Endodermal cell (in vitro differentiated cells): Measurements from ENCODE around the gene MR1. TPM values are rescaled to one million over a fixed set of nuclear protein-coding genes. Genes with fewer than 3 reads are reported as not detected.

Experiments used
- DNase-seq: peaks from one replicate; pipeline ENCODE4 v3.0.0-alpha.2; 2017
- H3K27ac ChIP-seq: 2 replicates; pipeline ENCODE4 v1.5.1; 2013; ENCODE audit warnings: mild to moderate bottlenecking, low read depth, low read length, moderate library complexity
- H3K27me3 ChIP-seq: 2 replicates; pipeline ENCODE4 v1.6.1; 2013; ENCODE audit warnings: mild to moderate bottlenecking, low read length, moderate library complexity; ENCODE audit not compliant: insufficient read depth, control insufficient read depth, poor library complexity, severe bottlenecking
- H3K36me3 ChIP-seq: 2 replicates; pipeline ENCODE4 v1.7.0; 2013; ENCODE audit warnings: mild to moderate bottlenecking, low read length, moderate library complexity; ENCODE audit not compliant: control insufficient read depth, insufficient read depth
- H3K4me1 ChIP-seq: one replicate; pipeline ENCODE4 v1.7.0; 2013; ENCODE audit warnings: low read length; ENCODE audit not compliant: control insufficient read depth, insufficient read depth
- H3K4me3 ChIP-seq: 2 replicates; pipeline ENCODE4 v1.5.1; 2013; ENCODE audit warnings: mild to moderate bottlenecking, low read length, moderate library complexity
- H3K9ac ChIP-seq: 2 replicates; pipeline ENCODE4 v1.6.1; 2013; ENCODE audit warnings: mild to moderate bottlenecking, low read length, moderate library complexity; ENCODE audit not compliant: poor library complexity, severe bottlenecking; ENCODE audit errors: extremely low read depth
- H3K9me3 ChIP-seq: 2 replicates; pipeline ENCODE4 v1.6.1; 2013; ENCODE audit warnings: mild to moderate bottlenecking, low read length, moderate library complexity; ENCODE audit not compliant: control insufficient read depth
- H3K27ac Mint-ChIP-seq: 2 replicates; pipeline ENCODE4 v1.8.0; 2020; ENCODE audit warnings: mixed read lengths
- H3K27me3 Mint-ChIP-seq: 2 replicates; pipeline ENCODE4 v1.8.0; 2021; ENCODE audit warnings: mild to moderate bottlenecking, mixed read lengths; ENCODE audit not compliant: insufficient read depth
- H3K36me3 Mint-ChIP-seq: 2 replicates; pipeline ENCODE4 v1.8.0; 2020; ENCODE audit warnings: low read depth, mixed read lengths
- H3K4me1 Mint-ChIP-seq: 2 replicates; pipeline ENCODE4 v1.8.0; 2020; ENCODE audit warnings: mixed read lengths
- H3K4me3 Mint-ChIP-seq: 2 replicates; pipeline ENCODE4 v1.8.0; 2020; ENCODE audit warnings: mild to moderate bottlenecking, moderate library complexity, mixed read lengths
- H3K9me3 Mint-ChIP-seq: 2 replicates; pipeline ENCODE4 v1.8.0; 2020; ENCODE audit warnings: mild to moderate bottlenecking, mixed read lengths
- WGBS, 2 experiments: methylation state at CpG; one replicate each; pipeline versions ENCODE4 v1.1.5 to v1.1.7; 2013; ENCODE audit warnings: missing lambda C conversion rate in 2 of 2, mixed read lengths in 1 of 2; ENCODE audit not compliant: insufficient coverage in 1 of 2, insufficient read length in 1 of 2; 5-methylcytosine and 5-hydroxymethylcytosine counted together
- total RNA-seq, 2 donors: library from RNA; stranded (reverse); fragmentation: NEBNext Ultra II Directional in 1 of 2; extraction: Animal tissue kit (Norgen Biotek cat#: 25700) in 1 of 2; gene quantifications; 2 replicates in 1 of 2; 3 replicates in 1 of 2; pipeline ENCODE4 v1.2.1, GENCODE V29; 2021
- TF ChIP-seq, protein P1 (sequence below): fragments of 200-600 bp; sonication (generic); conservative IDR thresholded peaks from 2 replicates; pipeline ENCODE4 v1.5.0; 2021; ENCODE audit warnings: antibody characterized with exemption, mild to moderate bottlenecking

MR1 gene
- total RNA-seq, 2 donors from 2014 or later, result 0.22 to 0.35 TPM

DNA sequence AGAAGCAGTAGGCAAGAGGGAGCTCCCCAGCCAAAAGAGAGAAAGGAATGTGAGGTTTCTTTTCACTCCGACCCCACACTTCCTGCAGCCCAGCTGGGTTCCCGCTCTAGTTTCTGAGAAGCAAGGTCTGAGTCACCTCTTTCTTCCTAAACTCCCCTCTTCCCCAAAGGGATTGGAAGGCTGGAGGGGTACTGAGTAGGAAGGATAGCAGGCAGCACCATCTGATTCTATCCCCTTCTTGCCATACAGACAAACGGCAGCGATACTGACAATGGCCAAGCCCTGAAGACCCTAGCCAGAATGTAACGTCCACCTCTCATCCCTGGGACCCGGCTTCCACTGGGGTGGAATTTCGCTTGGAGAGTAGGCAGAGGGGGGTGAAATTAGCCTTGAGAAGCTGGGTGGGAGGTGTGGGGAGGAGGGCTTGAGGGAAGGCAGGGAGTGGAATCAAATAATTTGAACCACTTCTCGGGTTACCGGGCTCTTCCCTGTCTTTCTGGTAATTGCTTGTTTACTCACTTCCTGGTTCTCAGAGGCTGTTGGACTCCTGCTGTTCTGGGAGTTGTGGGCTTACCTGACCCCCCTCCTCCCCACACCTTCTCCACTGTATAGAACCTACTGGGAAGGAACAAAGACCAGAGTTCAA, 67.9 kb downstream of the MR1 start:
- Histone ChIP-seq H3K36me3 (no peaks in the 10 kb centered on the region), H3K27me3 (peaks cover 10% of the 10 kb centered on the region), H3K9ac (peak overlapping the region; percentile 54), H3K9me3 (no peaks in the 10 kb centered on the region), H3K27ac (peak overlapping the region; percentile 74), H3K4me1 (peaks cover 24% of the 10 kb centered on the region), H3K4me3 (peak overlapping the region; percentile 72)
- Mint-ChIP-seq H3K36me3 (no peaks in the 10 kb centered on the region), H3K9me3 (no peaks in the 10 kb centered on the region), H3K27me3 (peaks cover 45% of the 10 kb centered on the region), H3K4me1 (peaks cover 74% of the 10 kb centered on the region), H3K4me3 (peak overlapping the region; percentile 45), H3K27ac (peak overlapping the region; percentile 92)
- TF ChIP-seq, protein P1, sequence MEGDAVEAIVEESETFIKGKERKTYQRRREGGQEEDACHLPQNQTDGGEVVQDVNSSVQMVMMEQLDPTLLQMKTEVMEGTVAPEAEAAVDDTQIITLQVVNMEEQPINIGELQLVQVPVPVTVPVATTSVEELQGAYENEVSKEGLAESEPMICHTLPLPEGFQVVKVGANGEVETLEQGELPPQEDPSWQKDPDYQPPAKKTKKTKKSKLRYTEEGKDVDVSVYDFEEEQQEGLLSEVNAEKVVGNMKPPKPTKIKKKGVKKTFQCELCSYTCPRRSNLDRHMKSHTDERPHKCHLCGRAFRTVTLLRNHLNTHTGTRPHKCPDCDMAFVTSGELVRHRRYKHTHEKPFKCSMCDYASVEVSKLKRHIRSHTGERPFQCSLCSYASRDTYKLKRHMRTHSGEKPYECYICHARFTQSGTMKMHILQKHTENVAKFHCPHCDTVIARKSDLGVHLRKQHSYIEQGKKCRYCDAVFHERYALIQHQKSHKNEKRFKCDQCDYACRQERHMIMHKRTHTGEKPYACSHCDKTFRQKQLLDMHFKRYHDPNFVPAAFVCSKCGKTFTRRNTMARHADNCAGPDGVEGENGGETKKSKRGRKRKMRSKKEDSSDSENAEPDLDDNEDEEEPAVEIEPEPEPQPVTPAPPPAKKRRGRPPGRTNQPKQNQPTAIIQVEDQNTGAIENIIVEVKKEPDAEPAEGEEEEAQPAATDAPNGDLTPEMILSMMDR, result no peak
- WGBS, 2 experiments, result 1 to 10% methylated on average over 2 to 7 of the region's 9 CpGs
- DNase-seq, result peak; percentile 92

DNA sequence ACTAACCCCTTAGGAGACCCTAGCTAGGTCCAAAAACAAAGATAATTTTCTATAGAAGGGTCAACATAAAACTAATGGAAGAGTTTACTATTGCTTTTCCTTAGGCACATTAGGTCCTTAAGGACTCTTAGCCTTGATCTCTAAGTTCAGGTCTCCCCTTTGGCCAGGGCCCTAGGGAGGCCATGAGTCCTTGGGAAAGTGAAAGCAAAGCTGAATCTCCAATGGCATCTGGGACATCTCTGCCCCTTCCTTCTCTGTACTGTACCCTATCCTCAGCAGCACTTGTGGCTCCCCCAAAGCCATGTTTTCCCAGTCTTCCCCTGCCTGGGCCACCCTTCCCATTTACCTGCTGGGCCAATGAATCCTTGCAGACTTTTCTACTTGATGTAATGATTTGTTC, 69.1 kb downstream of the MR1 start:
- no peak overlapping the region for H3K27ac Mint-ChIP-seq
- no peaks in the 10 kb centered on the region for H3K9me3 ChIP-seq

DNA sequence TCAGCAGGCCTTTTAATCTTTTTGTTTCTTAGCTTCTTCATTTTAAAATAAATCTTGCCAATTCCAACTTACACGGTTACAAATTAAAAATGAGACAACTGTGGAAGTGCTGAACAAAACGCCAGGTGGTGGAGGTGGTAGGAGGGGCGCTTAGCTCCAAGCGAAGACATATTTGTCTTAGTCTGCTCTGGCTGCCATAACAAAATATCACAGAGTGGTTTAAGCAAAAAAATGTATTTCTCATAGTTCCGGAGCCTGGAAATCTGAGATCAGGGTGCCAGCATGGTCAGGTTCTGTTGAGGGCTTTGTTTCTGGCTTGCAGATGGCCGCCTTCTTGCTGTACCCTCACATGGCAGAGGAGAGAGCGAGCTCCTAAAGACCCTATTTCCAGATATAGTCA, 69.6 kb downstream of the MR1 start:
- peaks cover 19% of the 10 kb centered on the region for H3K4me1 ChIP-seq
- Mint-ChIP-seq H3K36me3 (no peaks in the 10 kb centered on the region), H3K27ac (no peak overlapping the region), H3K9me3 (no peaks in the 10 kb centered on the region), H3K4me3 (peak overlapping the region; percentile 77), H3K27me3 (peaks cover 47% of the 10 kb centered on the region), H3K4me1 (peaks cover 67% of the 10 kb centered on the region)
- WGBS, 2 experiments, result 92 to 99% methylated on average over 5 to 7 of the region's 7 CpGs
- no peaks in the 10 kb centered on the region for H3K36me3 ChIP-seq
- peaks cover 27% of the 10 kb centered on the region for H3K27me3 ChIP-seq
- H3K9me3 ChIP-seq, result no peaks in the 10 kb centered on the region
- no peak overlapping the region for H3K27ac ChIP-seq
- H3K9ac ChIP-seq, result no peak overlapping the region
- no peak for DNase-seq
- TF ChIP-seq, protein P1, result no peak
- H3K4me3 ChIP-seq, result peak overlapping the region; percentile 78

More for the DNA sequence above, 69.1 kb downstream of the MR1 start:
- TF ChIP-seq, protein P1, result no peak
- H3K27me3 Mint-ChIP-seq, result peaks cover 47% of the 10 kb centered on the region
- Histone ChIP-seq H3K4me3 (no peak overlapping the region), H3K27ac (no peak overlapping the region), H3K27me3 (peaks cover 21% of the 10 kb centered on the region), H3K4me1 (peaks cover 18% of the 10 kb centered on the region), H3K9ac (no peak overlapping the region), H3K36me3 (no peaks in the 10 kb centered on the region)
- no peak overlapping the region for H3K4me3 Mint-ChIP-seq
- H3K36me3 Mint-ChIP-seq, result no peaks in the 10 kb centered on the region
- peaks cover 67% of the 10 kb centered on the region for H3K4me1 Mint-ChIP-seq
- no peak for DNase-seq
- H3K9me3 Mint-ChIP-seq, result no peaks in the 10 kb centered on the region
